ENCODE data around the gene NMNAT1.
"Not testable (repeated sequence)": the region's sequence is repeated elsewhere in the genome, so short reads cannot be mapped to it uniquely, and the experiment has no call there.

The NMNAT1 gene

DNA sequence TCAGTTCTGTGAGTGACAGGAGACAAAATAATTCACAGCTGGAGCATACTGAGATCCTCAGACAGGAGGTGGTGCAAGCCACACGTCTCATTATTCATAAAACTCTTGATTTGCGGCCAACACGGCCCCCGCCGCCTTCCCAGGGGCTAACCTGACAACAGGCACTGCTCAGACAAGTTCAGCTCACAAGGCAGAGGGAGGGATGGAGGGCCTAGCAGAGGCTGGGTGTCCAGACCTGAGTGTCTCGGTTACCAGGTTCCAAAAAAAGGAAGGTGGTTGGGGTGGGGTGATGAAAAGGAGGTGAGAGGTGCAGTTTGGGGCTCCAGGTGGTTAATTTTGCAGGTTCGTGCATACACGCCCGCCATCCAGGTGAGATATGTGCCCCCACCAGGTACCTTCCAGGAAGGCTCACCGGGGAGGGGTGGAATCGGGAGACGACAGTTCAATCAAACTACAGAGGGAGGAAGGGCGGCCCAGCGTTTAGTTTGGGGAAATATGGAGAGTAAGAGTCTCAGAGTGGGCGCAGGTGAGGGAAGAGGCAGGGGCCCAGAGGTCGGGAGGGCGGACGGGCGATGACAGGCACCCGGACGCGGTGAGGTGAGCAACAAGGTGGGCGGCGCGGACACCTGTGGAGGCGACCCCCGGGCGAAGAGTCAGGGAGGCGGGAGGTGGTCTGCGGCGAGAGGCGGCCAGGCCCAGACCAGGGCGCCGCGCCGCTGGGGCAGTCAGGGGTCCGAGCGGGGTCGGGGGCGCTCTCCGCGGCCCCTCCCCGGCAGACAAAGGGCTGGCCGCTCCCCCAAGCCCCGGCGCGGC is 33.8 kb upstream of the NMNAT1 start:
- TF ChIP-seq, protein P1, sequence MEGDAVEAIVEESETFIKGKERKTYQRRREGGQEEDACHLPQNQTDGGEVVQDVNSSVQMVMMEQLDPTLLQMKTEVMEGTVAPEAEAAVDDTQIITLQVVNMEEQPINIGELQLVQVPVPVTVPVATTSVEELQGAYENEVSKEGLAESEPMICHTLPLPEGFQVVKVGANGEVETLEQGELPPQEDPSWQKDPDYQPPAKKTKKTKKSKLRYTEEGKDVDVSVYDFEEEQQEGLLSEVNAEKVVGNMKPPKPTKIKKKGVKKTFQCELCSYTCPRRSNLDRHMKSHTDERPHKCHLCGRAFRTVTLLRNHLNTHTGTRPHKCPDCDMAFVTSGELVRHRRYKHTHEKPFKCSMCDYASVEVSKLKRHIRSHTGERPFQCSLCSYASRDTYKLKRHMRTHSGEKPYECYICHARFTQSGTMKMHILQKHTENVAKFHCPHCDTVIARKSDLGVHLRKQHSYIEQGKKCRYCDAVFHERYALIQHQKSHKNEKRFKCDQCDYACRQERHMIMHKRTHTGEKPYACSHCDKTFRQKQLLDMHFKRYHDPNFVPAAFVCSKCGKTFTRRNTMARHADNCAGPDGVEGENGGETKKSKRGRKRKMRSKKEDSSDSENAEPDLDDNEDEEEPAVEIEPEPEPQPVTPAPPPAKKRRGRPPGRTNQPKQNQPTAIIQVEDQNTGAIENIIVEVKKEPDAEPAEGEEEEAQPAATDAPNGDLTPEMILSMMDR (IDR thresholded peaks at IDR 0.05; ENCODE audit: low read depth, low read length, missing control alignments): no peak
- DNase-seq (ENCODE audit: extremely low read depth, low read depth): no peak
- peak overlapping the region; percentile 64 for H3K4me3 ChIP-seq (replicated peaks; ENCODE audit: low read depth, low read length)

DNA sequence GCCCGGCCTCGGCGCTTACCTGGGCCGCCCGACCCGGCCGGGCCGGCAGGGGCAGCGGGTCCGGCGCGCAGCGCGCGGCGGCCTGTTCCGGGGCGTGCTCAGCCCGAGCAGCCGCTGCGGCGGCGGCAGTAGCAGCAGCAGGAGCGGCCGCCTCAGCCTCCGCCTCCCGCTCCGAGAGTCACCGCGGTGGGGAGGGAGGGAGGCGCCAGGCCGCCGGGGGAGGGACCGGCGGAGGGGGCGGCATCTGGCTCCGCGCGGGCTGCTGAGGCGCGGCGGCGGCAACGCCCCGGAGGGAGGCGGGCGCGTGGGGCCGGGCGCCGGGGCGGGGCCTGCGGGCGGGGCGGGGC is 33.2 kb upstream of the NMNAT1 start, which contains the start of gene CTNNBIP1:
CTNNBIP1 (minus strand) TSS at position 194 of the 347 bp plus-strand sequence. CDS start 38,205 bp downstream, outside the sequence.
- TF ChIP-seq, protein P1 (IDR thresholded peaks at IDR 0.05; ENCODE audit: low read depth, low read length, missing control alignments): no peak
- H3K4me3 ChIP-seq (replicated peaks; ENCODE audit: low read depth, low read length): peak within 1 kb of the TSS; percentile 64
- no peak for DNase-seq (ENCODE audit: extremely low read depth, low read depth)

DNA sequence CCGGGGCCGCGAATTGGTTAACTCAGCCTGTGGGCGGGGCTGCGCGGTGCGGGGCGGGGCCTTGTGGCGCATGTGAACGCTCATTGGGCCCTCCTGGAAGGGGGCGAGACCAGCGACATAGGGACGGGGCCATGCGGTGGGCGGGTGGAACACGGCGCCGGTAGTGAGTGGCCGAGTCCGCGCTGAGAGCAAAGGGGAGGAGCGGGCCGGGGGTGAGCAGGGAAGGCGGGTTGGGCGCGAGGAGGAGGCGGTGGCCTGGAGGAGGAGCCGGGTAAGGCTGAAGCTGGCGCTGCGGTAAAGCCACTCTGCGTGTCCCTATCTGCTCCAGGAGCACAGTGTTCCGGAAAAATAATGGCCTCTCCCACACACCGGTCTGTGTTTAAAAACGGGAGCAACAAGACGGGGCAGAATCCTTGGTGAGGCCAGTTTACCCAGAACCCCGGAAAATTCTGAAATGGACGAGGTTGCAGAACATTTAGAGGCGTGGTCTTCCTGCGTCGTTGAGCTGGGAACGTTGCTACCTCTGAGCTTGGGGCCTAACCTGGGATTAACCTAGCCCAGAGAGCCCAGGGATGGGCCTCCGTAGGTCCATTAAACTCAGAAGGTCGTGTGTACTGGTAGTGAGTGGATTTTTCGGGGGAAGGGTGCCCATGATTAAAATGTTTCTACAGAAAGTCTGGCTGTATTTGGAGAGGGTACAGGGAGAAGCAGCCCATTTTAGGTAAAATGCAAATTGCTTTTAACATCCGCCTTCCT is 32.7 kb upstream of the NMNAT1 start:
- TF ChIP-seq, protein P1 (IDR thresholded peaks at IDR 0.05; ENCODE audit: low read depth, low read length, missing control alignments): no peak
- H3K4me3 ChIP-seq (replicated peaks; ENCODE audit: low read depth, low read length): peak overlapping the region; percentile 53
- DNase-seq (ENCODE audit: extremely low read depth, low read depth): peak; percentile 92

DNA sequence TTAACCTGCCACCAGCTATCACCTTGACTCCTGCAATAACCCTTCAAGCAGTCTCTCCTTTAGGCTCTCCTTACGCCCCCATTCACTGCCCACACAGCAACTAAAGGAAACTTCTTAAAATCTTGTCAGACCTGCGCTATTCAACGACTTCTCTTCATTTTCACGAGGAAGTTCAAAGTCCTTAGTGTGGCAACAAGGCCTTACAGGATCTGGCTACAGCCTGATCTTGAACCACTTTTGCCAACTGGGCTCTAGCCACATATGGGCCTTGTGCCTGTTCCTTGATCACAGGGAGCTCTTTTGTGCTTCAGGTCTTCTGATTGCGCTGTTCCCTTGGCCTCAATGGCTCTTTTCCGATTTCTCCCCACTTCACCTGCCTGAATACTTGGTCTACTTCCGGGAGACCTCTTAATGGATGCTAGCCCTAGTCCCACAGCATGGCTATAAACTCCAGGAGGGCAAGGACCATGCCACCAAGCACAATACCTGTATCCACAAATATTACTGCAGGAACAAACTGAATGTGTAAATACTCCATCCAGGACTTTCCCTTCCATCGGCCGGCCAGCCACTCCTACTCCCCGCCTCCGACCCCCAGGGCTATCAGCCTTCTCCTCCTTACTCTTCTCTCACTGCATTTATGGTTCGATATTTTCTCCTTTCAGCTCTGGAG is 30.9 kb upstream of the NMNAT1 start:
- no peak overlapping the region for H3K4me3 ChIP-seq (replicated peaks; ENCODE audit: low read depth, low read length)
- no peak for DNase-seq (ENCODE audit: extremely low read depth, low read depth)
- TF ChIP-seq, protein P1 (IDR thresholded peaks at IDR 0.05; ENCODE audit: low read depth, low read length, missing control alignments): no peak

DNA sequence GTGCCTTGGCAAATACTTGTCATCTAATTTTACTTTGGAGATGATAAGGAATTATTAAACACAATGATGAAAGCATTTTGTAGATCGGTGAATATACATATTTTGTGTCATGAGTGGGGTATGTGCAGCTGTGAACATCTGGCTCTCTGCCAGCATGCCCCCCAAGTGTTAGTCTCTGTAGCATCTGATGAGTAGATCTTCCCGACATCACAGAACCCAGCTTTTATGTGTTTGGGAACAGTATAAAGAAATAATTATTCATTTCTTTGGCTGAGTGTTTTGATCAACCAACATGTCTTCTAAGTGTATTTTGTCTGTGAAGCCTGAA is 28.7 kb upstream of the NMNAT1 start:
- DNase-seq (ENCODE audit: extremely low read depth, low read depth): no peak
- H3K4me3 ChIP-seq (replicated peaks; ENCODE audit: low read depth, low read length): no peak overlapping the region
- TF ChIP-seq, protein P1 (IDR thresholded peaks at IDR 0.05; ENCODE audit: low read depth, low read length, missing control alignments): no peak

DNA sequence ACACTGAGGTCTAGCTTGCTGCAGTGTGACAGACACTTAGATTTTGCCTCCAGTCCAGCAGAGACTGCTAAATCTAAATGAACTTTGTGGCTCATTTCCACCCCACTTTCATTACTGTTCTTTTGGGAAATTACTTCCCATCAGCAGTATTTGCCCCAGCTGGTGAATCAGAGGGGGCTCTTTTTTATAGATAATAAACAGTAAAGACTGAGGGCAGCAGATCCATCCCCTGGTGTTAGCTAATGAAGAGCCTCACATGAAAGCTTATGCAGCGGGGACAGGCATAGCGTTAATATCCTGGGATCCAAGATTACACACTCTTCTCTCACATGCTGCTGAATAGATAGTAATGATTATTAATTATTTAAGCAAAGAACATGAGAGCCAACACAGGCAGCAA is 26.8 kb upstream of the NMNAT1 start:
- no peak for DNase-seq (ENCODE audit: extremely low read depth, low read depth)
- TF ChIP-seq, protein P1 (IDR thresholded peaks at IDR 0.05; ENCODE audit: low read depth, low read length, missing control alignments): no peak
- no peak overlapping the region for H3K4me3 ChIP-seq (replicated peaks; ENCODE audit: low read depth, low read length)

DNA sequence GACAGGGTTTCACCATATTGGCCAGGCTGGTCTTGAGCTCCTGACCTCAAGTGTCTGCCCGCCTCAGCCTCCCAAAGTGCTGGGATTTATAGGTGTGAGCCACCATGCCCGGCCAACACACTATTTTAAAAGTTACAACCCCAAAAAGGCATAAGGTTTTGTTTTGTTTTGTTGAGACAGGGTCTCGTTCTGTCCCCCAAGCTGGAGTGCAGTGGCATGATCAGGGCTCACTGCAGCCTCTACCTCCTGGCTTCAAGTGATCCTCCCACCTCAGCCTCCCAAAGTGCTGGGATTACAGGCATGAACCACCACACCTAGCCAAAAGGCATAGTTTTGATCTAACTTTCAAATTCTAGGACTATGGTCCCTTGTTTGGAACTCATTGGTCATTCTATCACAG is 25.8 kb upstream of the NMNAT1 start:
- DNase-seq (ENCODE audit: extremely low read depth, low read depth); H3K4me3 ChIP-seq (replicated peaks; ENCODE audit: low read depth, low read length): not testable (repeated sequence)
